CD14-positive monocyte (primary cell): Measurements from ENCODE around the gene BRCC3. TPM values are rescaled to one million over a fixed set of nuclear protein-coding genes. Genes with fewer than 3 reads are reported as not detected.

Experiments used
- DNase-seq, 3 donors: peaks; one replicate each; pipeline ENCODE4 v3.0.0-alpha.2; 2011 to 2022
- H2AFZ ChIP-seq: 2 replicates; pipeline ENCODE4 v1.6.0; 2012; ENCODE audit warnings: mild to moderate bottlenecking, low read depth, low read length, inconsistent platforms; ENCODE audit not compliant: insufficient read depth, poor library complexity, severe bottlenecking
- H3K27ac ChIP-seq, 2 donors: 1 replicate in 1 of 2; 2 replicates in 1 of 2; pipeline ENCODE4 v1.5.1; 2012 to 2013; ENCODE audit warnings: low read length in 2 of 2, control low read depth in 1 of 2, inconsistent platforms in 1 of 2, low read depth in 1 of 2, mild to moderate bottlenecking in 1 of 2
- H3K27me3 ChIP-seq, 2 donors: one replicate each; pipeline versions ENCODE4 v1.6.0 to v1.6.1; 2011 to 2013; ENCODE audit warnings: low read length in 2 of 2; ENCODE audit not compliant: control insufficient read depth in 2 of 2, insufficient read depth in 2 of 2
- H3K36me3 ChIP-seq, 2 donors: replicated peaks in 1 of 2; 1 replicate in 1 of 2; 2 replicates in 1 of 2; pipeline versions ENCODE4 v1.5.1 to v1.6.1; 2012 to 2013; ENCODE audit warnings: low read length in 2 of 2, control low read depth in 1 of 2, inconsistent platforms in 1 of 2, mild to moderate bottlenecking in 1 of 2; ENCODE audit not compliant: insufficient read depth in 2 of 2, control insufficient read depth in 1 of 2
- H3K4me1 ChIP-seq, 2 donors: 1 replicate in 1 of 2; 2 replicates in 1 of 2; pipeline versions ENCODE4 v1.5.1 to v1.6.1; 2012 to 2013; ENCODE audit warnings: low read length in 2 of 2, control low read depth in 1 of 2, inconsistent platforms in 1 of 2, mild to moderate bottlenecking in 1 of 2, moderate library complexity in 1 of 2; ENCODE audit not compliant: insufficient read depth in 2 of 2, control insufficient read depth in 1 of 2
- H3K4me2 ChIP-seq: replicated peaks from 2 replicates; pipeline ENCODE3; 2012; ENCODE audit warnings: low read length, moderate library complexity, mild to moderate bottlenecking; ENCODE audit not compliant: poor library complexity, severe bottlenecking; ENCODE audit errors: extremely low read depth
- H3K4me3 ChIP-seq, 3 experiments: fragments of 200-600 bp in 1 of 3; sonication (generic) in 1 of 3; replicated peaks in 1 of 3; 1 replicate in 2 of 3; 2 replicates in 1 of 3; pipeline ENCODE4 v1.5.1; 2011 to 2013; ENCODE audit warnings: low read length in 3 of 3, mild to moderate bottlenecking in 3 of 3, control low read depth in 2 of 3, low read depth in 2 of 3, inconsistent platforms in 1 of 3, moderate library complexity in 1 of 3
- H3K79me2 ChIP-seq: 2 replicates; pipeline ENCODE4 v1.6.0; 2012; ENCODE audit warnings: mild to moderate bottlenecking, control low read depth, inconsistent platforms, low read length, moderate library complexity; ENCODE audit not compliant: insufficient read depth
- H3K9ac ChIP-seq: 2 replicates; pipeline ENCODE4 v1.6.0; 2017; ENCODE audit warnings: low read length, mild to moderate bottlenecking; ENCODE audit not compliant: insufficient read depth, poor library complexity, severe bottlenecking
- H3K9me3 ChIP-seq, 2 donors: replicated peaks in 1 of 2; 1 replicate in 1 of 2; 2 replicates in 1 of 2; pipeline versions ENCODE4 v1.5.1 to v1.6.1; 2012 to 2013; ENCODE audit warnings: low read length in 2 of 2, control low read depth in 1 of 2; ENCODE audit not compliant: control insufficient read depth in 1 of 2, insufficient read depth in 1 of 2
- H4K20me1 ChIP-seq: 2 replicates; pipeline ENCODE4 v1.6.0; 2012; ENCODE audit warnings: mild to moderate bottlenecking, low read length, control low read depth, moderate library complexity; ENCODE audit not compliant: insufficient read depth
- H3K27ac Mint-ChIP-seq, 7 donors: one replicate each; pipeline ENCODE4 v1.8.0; 2020; ENCODE audit warnings: mild to moderate bottlenecking in 7 of 7, mixed read lengths in 7 of 7, moderate library complexity in 6 of 7, inconsistent platforms in 2 of 7
- H3K27me3 Mint-ChIP-seq, 3 donors: one replicate each; pipeline ENCODE4 v1.8.0; 2021 to 2022; ENCODE audit warnings: low read depth in 3 of 3, mild to moderate bottlenecking in 3 of 3, mixed read lengths in 3 of 3, moderate library complexity in 3 of 3, inconsistent platforms in 1 of 3
- H3K36me3 Mint-ChIP-seq, 2 donors: one replicate each; pipeline ENCODE4 v1.8.0; 2020; ENCODE audit warnings: mixed read lengths in 2 of 2, inconsistent platforms in 1 of 2, mild to moderate bottlenecking in 1 of 2
- H3K4me1 Mint-ChIP-seq: one replicate; pipeline ENCODE4 v1.8.0; 2020; ENCODE audit warnings: mild to moderate bottlenecking, mixed read lengths
- H3K4me3 Mint-ChIP-seq, 2 donors: one replicate each; pipeline ENCODE4 v1.8.0; 2020; ENCODE audit warnings: mild to moderate bottlenecking in 2 of 2, mixed read lengths in 2 of 2, moderate library complexity in 1 of 2
- H3K9me3 Mint-ChIP-seq, 7 donors: one replicate each; pipeline ENCODE4 v1.8.0; 2020 to 2022; ENCODE audit warnings: mixed read lengths in 7 of 7, mild to moderate bottlenecking in 6 of 7, moderate library complexity in 6 of 7, inconsistent platforms in 2 of 7
- WGBS: methylation state at CpG from one replicate; pipeline ENCODE4 v1.1.5; 2013; ENCODE audit warnings: missing lambda C conversion rate; ENCODE audit not compliant: insufficient coverage; 5-methylcytosine and 5-hydroxymethylcytosine counted together
- intact Hi-C, 2 donors: fragments of 100-400 bp; cut with micrococcal nuclease; formaldehyde crosslinking; loops; one replicate each; pipeline versions ENCODE4 v1.15.0 to v1.15.1; 2023
- polyA plus RNA-seq, 3 donors: library from polyadenylated mRNA; depleted of rRNA in 1 of 3; unstranded in 2 of 3; stranded (reverse) in 1 of 3; fragments of 300-500 nt in 2 of 3; fragments of >200 nt in 1 of 3; fragmentation: Illumina TruSeq in 2 of 3; gene quantifications; 1 replicate in 2 of 3; 2 replicates in 1 of 3; pipeline ENCODE4 v1.2.3, GENCODE V29; 2012 to 2021
- TF ChIP-seq, protein P1 (sequence below): fragments of 200-600 bp; IDR thresholded peaks from one replicate; pipeline ENCODE4 v1.8.0; 2022; ENCODE audit warnings: antibody characterized with exemption, mild to moderate bottlenecking

Gene BRCC3
- polyA plus RNA-seq, 3 donors, result 8.4 to 21.7 (median 10.0) TPM

DNA sequence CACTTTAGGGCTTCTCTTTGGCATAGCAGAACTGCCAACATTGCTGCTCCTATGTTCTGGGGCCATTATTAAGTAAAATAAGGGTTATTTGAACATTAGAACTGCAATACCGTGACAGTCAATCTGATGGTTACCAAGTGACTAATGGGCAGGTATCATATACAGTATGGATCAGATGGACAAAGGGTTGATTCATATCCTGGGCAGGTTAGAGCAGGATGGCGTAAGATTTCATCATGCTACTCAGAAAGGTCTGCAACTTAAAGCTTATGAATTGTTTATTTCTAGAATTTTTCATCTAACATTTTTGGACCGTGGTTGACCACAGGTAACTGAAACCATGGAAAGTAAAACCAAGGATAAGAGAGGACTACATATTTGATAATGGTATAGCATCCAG, 40.9 kb downstream of the BRCC3 start:
- H3K9ac ChIP-seq, result no peak overlapping the region
- intact Hi-C loops, result no loop called here
- H2AFZ ChIP-seq, result no peak overlapping the region
- H3K4me1 ChIP-seq, result no peaks in the 10 kb centered on the region
- H3K79me2 ChIP-seq, result no peaks in the 10 kb centered on the region
- Mint-ChIP-seq H3K4me1 (no peaks in the 10 kb centered on the region), H3K4me3 (no peak overlapping the region), H3K36me3 (peaks cover 39 to 46% of the 10 kb centered on the region in 2 donors), H3K9me3 (peaks cover 0 to 2% (median 0%) of the 10 kb centered on the region in 7 donors), H3K27ac (no peak overlapping the region), H3K27me3 (no peaks in the 10 kb centered on the region)
- no peak overlapping the region for H3K4me2 ChIP-seq
- H3K9me3 ChIP-seq, result no peaks in the 10 kb centered on the region
- H3K27ac ChIP-seq, result no peak overlapping the region
- no peak overlapping the region for H3K4me3 ChIP-seq
- peaks cover 7 to 37% of the 10 kb centered on the region in 2 donors for H3K36me3 ChIP-seq
- DNase-seq, result no peak
- TF ChIP-seq, protein P1, sequence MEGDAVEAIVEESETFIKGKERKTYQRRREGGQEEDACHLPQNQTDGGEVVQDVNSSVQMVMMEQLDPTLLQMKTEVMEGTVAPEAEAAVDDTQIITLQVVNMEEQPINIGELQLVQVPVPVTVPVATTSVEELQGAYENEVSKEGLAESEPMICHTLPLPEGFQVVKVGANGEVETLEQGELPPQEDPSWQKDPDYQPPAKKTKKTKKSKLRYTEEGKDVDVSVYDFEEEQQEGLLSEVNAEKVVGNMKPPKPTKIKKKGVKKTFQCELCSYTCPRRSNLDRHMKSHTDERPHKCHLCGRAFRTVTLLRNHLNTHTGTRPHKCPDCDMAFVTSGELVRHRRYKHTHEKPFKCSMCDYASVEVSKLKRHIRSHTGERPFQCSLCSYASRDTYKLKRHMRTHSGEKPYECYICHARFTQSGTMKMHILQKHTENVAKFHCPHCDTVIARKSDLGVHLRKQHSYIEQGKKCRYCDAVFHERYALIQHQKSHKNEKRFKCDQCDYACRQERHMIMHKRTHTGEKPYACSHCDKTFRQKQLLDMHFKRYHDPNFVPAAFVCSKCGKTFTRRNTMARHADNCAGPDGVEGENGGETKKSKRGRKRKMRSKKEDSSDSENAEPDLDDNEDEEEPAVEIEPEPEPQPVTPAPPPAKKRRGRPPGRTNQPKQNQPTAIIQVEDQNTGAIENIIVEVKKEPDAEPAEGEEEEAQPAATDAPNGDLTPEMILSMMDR, result no peak
- H3K27me3 ChIP-seq, result no peaks in the 10 kb centered on the region
- WGBS, result no CpG with 5 or more reads among the region's 3 CpGs
- no peaks in the 10 kb centered on the region for H4K20me1 ChIP-seq

- Histone ChIP-seq H3K9ac (no peak overlapping the region), H3K36me3 (peaks cover 0 to 35% of the 10 kb centered on the region in 2 donors), H3K27ac (no peak overlapping the region), H4K20me1 (no peaks in the 10 kb centered on the region), H3K27me3 (no peaks in the 10 kb centered on the region), H3K79me2 (no peaks in the 10 kb centered on the region), H3K9me3 (no peaks in the 10 kb centered on the region), H3K4me2 (no peak overlapping the region), H3K4me1 (no peaks in the 10 kb centered on the region), H3K4me3 (no peak overlapping the region), H2AFZ (no peak overlapping the region)
- no peaks in the 10 kb centered on the region for H3K27me3 Mint-ChIP-seq
- WGBS, result no CpG with 5 or more reads among the region's 4 CpGs
- H3K4me1 Mint-ChIP-seq, result no peaks in the 10 kb centered on the region
- TF ChIP-seq, protein P1, result no peak
- no peak overlapping the region for H3K27ac Mint-ChIP-seq
- no peak overlapping the region for H3K4me3 Mint-ChIP-seq
- no peak for DNase-seq
- peaks cover 34 to 44% of the 10 kb centered on the region in 2 donors for H3K36me3 Mint-ChIP-seq
- intact Hi-C loops, result no loop called here
- peaks cover 0 to 2% (median 0%) of the 10 kb centered on the region in 7 donors for H3K9me3 Mint-ChIP-seq
Observed at GRCh38 chrX:155113097-155113496, 41.8 kb downstream of the BRCC3 start.
